Measurements from ENCODE around the gene ANKRD31. TPM values are rescaled to one million over a fixed set of nuclear protein-coding genes. Genes with fewer than 3 reads are reported as not detected.

Gene ANKRD31
- total and polyA plus RNA-seq, 8 donors = 0.09 to 0.75 (median 0.45) TPM

- peaks cover 4 to 68% of the 10 kb centered on the region in 2 donors for H3K27me3 ChIP-seq
- DNase-seq (peak; percentile 57 to 85 (median 73)), ATAC-seq (peak; percentile 66)
- H3K36me3 ChIP-seq = no peaks in the 10 kb centered on the region
- intact Hi-C loops (cut with DNase I) = no loop called here
- H3K9me3 ChIP-seq = no peaks in the 10 kb centered on the region
- peak overlapping the region; percentile 75 to 94 for H3K27ac ChIP-seq
- H3K4me3 ChIP-seq = peak overlapping the region; percentile 77 to 92
- H3K4me1 ChIP-seq = peaks cover 9 to 24% of the 10 kb centered on the region in 2 donors
- TF ChIP-seq CTCF (IDR thresholded peaks at IDR 0.05) = no peak
Measured at GRCh38 chr5:75053304-75054133, 183.2 kb downstream of the ANKRD31 start.

GRCh38 chr5:75053054-75053303 lies 183.7 kb downstream of the ANKRD31 start:
- Histone ChIP-seq H3K36me3 (no peaks in the 10 kb centered on the region), H3K27ac (peak overlapping the region; percentile 75 to 94), H3K4me1 (peaks cover 9 to 24% of the 10 kb centered on the region in 2 donors), H3K9me3 (no peaks in the 10 kb centered on the region), H3K4me3 (peak overlapping the region; percentile 77 to 92), H3K27me3 (peaks cover 4 to 66% of the 10 kb centered on the region in 2 donors)
- ATAC-seq (no peak), DNase-seq (no peak)
- no peak for TF ChIP-seq CTCF (IDR thresholded peaks at IDR 0.05)
- intact Hi-C loops (cut with DNase I) = no loop called here

- Histone ChIP-seq H3K27ac (peak within 1 kb of the TSS; percentile 75 to 94), H3K36me3 (no peaks in the 10 kb centered on the region), H3K4me1 (peaks cover 9 to 24% of the 10 kb centered on the region in 2 donors), H3K4me3 (peak within 1 kb of the TSS; percentile 77 to 92), H3K9me3 (no peaks in the 10 kb centered on the region), H3K27me3 (peaks cover 4 to 62% of the 10 kb centered on the region in 2 donors)
- DNase-seq (peak; percentile 40 to 87 (median 58)), ATAC-seq (peak; percentile 57)
- intact Hi-C loops (cut with DNase I) = no loop called here
- TF ChIP-seq CTCF (IDR thresholded peaks at IDR 0.05) = no peak
Measured at GRCh38 chr5:75052192-75053053, 184.3 kb downstream of the ANKRD31 start, which contains the start of gene GCNT4. Gene GCNT4 (minus strand): TSS chr5:75052558. CDS start chr5:75030037, 22,521 bp downstream.

- no peak overlapping the region for H3K4me3 ChIP-seq
- no peak for ATAC-seq
- no peak for DNase-seq
- no peak overlapping the region for H3K27ac ChIP-seq
- peaks cover 9 to 24% of the 10 kb centered on the region in 2 donors for H3K4me1 ChIP-seq
- peaks cover 0 to 3% of the 10 kb centered on the region in 2 donors for H3K36me3 ChIP-seq
- no peaks in the 10 kb centered on the region for H3K9me3 ChIP-seq
- intact Hi-C loops (cut with DNase I) = no loop called here
- peaks cover 4 to 61% of the 10 kb centered on the region in 2 donors for H3K27me3 ChIP-seq
- TF ChIP-seq CTCF (IDR thresholded peaks at IDR 0.05) = no peak
Measured at GRCh38 chr5:75051217-75051751, 185.4 kb downstream of the ANKRD31 start.
